Ishikawa (cell line): ENCODE results near the gene BACH2.

Experiments used
- CEBPB ChIP-seq: IDR thresholded peaks from 2 replicates; pipeline ENCODE4 v1.6.1; 2012
- CREB1 ChIP-seq: IDR thresholded peaks from 2 replicates; pipeline ENCODE4 v1.6.1; 2012; ENCODE audit warnings: low read depth
- EGR1 ChIP-seq: IDR thresholded peaks from 2 replicates; pipeline ENCODE4 v1.6.1; 2012
- EP300 ChIP-seq: IDR thresholded peaks from 2 replicates; pipeline ENCODE4 v1.6.1; 2012; ENCODE audit warnings: borderline replicate concordance
- FOXM1 ChIP-seq: IDR thresholded peaks from 2 replicates; pipeline ENCODE4 v1.6.1; 2012; ENCODE audit warnings: low read depth, borderline replicate concordance
- NFIC ChIP-seq: IDR thresholded peaks from 2 replicates; pipeline ENCODE4 v1.6.1; 2012
- RAD21 ChIP-seq: IDR thresholded peaks from 2 replicates; pipeline ENCODE4 v1.6.1; 2012; ENCODE audit warnings: low read depth
- REST ChIP-seq: IDR thresholded peaks from 2 replicates; pipeline ENCODE4 v1.6.1; 2012; ENCODE audit warnings: low read depth, mild to moderate bottlenecking
- TAF1 ChIP-seq: IDR thresholded peaks from 2 replicates; pipeline ENCODE4 v1.6.1; 2012; ENCODE audit warnings: low read depth, mild to moderate bottlenecking
- TCF12 ChIP-seq: IDR thresholded peaks from 2 replicates; pipeline ENCODE4 v1.6.1; 2012; ENCODE audit warnings: low read depth
- TEAD4 ChIP-seq: IDR thresholded peaks from 2 replicates; pipeline ENCODE4 v1.6.1; 2012
- YY1 ChIP-seq: IDR thresholded peaks from 2 replicates; pipeline ENCODE4 v1.6.1; 2012; ENCODE audit warnings: low read depth
- ZBTB7A ChIP-seq: IDR thresholded peaks from 2 replicates; pipeline ENCODE4 v1.6.1; 2012; ENCODE audit warnings: low read depth
- TF ChIP-seq, protein P1 (sequence below): IDR thresholded peaks from 2 replicates; pipeline ENCODE4 v1.6.1; 2012
- TF ChIP-seq, protein P2 (sequence below): IDR thresholded peaks from 2 replicates; pipeline ENCODE4 v1.6.1; 2012

The BACH2 gene

GRCh38 chr6:90156861-90157260 is 139.8 kb downstream of the BACH2 start:
- TF ChIP-seq TAF1, result no peak
- TF ChIP-seq ZBTB7A, result no peak
- TF ChIP-seq TEAD4, result no peak
- TF ChIP-seq FOXM1, result no peak
- TF ChIP-seq TCF12, result no peak
- no peak for TF ChIP-seq YY1
- TF ChIP-seq, protein P1, sequence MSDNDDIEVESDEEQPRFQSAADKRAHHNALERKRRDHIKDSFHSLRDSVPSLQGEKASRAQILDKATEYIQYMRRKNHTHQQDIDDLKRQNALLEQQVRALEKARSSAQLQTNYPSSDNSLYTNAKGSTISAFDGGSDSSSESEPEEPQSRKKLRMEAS, result no peak
- TF ChIP-seq NFIC, result no peak
- TF ChIP-seq RAD21, result no peak
- no peak for TF ChIP-seq EGR1
- TF ChIP-seq CEBPB, result no peak
- TF ChIP-seq CREB1, result no peak
- no peak for TF ChIP-seq EP300

DNA sequence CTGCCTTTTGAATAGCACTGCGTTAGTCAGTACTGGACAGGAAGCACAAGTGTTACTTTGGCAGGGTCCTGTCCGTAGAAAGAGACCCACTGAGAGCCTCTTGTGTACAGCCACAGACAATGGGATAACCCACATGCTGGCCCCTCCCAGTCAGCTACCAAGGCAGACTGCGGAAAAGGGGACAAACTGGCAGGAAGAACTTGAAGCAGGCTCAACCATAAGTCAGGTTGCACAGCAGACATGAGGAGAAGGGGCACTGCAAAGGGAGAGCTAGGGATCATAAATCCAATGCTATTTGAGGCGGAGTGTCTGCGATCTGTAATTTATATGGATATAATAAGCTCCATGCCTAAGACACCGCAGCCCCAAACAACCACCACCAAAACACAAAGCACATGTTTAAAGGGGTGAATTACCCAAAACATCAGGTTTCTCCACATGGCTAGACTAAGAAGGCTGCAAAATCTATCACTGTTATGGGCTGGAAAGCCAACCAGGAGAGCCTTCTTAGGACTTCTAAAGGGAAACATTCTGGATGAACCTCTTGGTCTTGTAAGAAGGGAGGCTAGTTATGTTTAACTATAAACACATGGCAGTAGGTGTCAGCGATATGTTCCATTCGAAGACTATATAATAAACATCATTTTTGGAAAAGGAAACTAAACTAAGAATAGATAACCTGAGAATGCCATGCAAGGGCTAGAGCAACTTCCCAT is 141.7 kb downstream of the BACH2 start:
- TF ChIP-seq, protein P2, sequence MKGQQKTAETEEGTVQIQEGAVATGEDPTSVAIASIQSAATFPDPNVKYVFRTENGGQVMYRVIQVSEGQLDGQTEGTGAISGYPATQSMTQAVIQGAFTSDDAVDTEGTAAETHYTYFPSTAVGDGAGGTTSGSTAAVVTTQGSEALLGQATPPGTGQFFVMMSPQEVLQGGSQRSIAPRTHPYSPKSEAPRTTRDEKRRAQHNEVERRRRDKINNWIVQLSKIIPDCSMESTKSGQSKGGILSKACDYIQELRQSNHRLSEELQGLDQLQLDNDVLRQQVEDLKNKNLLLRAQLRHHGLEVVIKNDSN, result no peak
- TF ChIP-seq YY1, result no peak
- TF ChIP-seq EGR1, result no peak
- TF ChIP-seq TEAD4, result no peak
- TF ChIP-seq CEBPB, result no peak
- no peak for TF ChIP-seq REST
- no peak for TF ChIP-seq TCF12
- TF ChIP-seq EP300, result no peak
- no peak for TF ChIP-seq CREB1
- no peak for TF ChIP-seq ZBTB7A
- TF ChIP-seq, protein P1, result no peak
- no peak for TF ChIP-seq TAF1
- TF ChIP-seq NFIC, result no peak
- no peak for TF ChIP-seq RAD21

DNA sequence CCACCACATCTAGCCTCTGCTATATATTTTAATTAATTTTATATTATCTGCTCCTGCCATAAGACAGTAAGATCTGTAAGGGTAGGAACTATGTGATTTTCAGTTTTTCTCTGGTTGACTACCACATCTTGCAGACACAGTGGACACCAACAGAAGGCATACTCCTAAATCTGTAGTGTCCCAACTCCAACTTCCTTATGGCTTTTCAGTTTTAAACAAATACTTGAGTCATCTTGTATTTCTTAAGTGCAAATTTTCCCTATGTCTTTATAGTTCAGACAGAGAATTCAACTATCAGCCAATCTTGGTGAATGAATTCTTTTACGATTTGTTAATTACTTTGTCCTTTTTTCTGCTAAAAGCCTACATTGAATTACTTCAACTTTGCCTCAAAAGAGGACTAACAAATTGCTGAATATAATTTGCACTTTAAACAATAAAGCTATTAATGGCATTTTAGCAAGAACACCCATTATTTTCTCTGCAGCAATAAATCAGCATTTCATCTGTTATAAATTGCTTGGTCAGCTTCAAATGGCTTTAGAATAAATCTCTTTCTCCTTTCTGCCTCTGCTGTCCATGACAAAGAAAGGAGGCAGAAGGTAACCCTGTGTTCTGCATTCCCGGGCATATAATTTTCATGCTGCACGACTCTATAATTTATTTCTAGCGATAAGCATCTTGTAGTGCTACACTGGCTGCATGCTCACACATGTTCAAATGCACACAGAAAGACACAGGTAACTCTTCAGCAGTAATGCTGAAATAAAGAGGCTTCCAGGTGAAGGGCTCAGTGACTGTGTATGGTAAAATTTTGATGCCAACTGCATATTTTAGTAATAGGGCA is 144.8 kb downstream of the BACH2 start:
- TF ChIP-seq, protein P2, result no peak

- TF ChIP-seq RAD21, result no peak
- TF ChIP-seq, protein P2, result no peak
- TF ChIP-seq TEAD4, result no peak
- TF ChIP-seq TCF12, result no peak
- TF ChIP-seq REST, result no peak
- no peak for TF ChIP-seq EGR1
- TF ChIP-seq ZBTB7A, result no peak
- TF ChIP-seq CREB1, result no peak
- TF ChIP-seq YY1, result no peak
- no peak for TF ChIP-seq NFIC
- no peak for TF ChIP-seq FOXM1
- no peak for TF ChIP-seq CEBPB
- TF ChIP-seq, protein P1, result no peak
- TF ChIP-seq EP300, result no peak
- no peak for TF ChIP-seq TAF1
These were observed 147.4 kb downstream of the BACH2 start for GRCh38 chr6:90149280-90149679.

- TF ChIP-seq EGR1 (no peak), REST (no peak), YY1 (no peak), TAF1 (no peak), RAD21 (no peak), EP300 (no peak), TCF12 (no peak), NFIC (no peak)
- TF ChIP-seq, protein P1, result no peak
These were observed 147.8 kb downstream of the BACH2 start for GRCh38 chr6:90148867-90149266.
